ENCODE data around the gene PIK3R5.

The PIK3R5 gene

GRCh38 chr17:8961829-8962228 is 3.7 kb downstream of the PIK3R5 start:
- no peak for DNase-seq (ENCODE audit: low read depth)

GRCh38 chr17:8960325-8961140 is 5.0 kb downstream of the PIK3R5 start:
- no peak for DNase-seq (ENCODE audit: low read depth)
- TF ChIP-seq CTCF (conservative IDR thresholded peaks at IDR 0.05; ENCODE audit: control insufficient read depth, insufficient read depth, low read depth, low read length): no peak
- no peak overlapping the region for H3K4me3 ChIP-seq (ENCODE audit: control insufficient read depth, low read depth, low read length)

More at GRCh38 chr17:8961829-8962228, 3.7 kb downstream of the PIK3R5 start:
- H3K4me3 ChIP-seq (ENCODE audit: control insufficient read depth, low read depth, low read length): no peak overlapping the region
- no peak for TF ChIP-seq CTCF (conservative IDR thresholded peaks at IDR 0.05; ENCODE audit: control insufficient read depth, insufficient read depth, low read depth, low read length)

GRCh38 chr17:8959312-8959918 is 6.1 kb downstream of the PIK3R5 start:
- no peak for TF ChIP-seq CTCF (conservative IDR thresholded peaks at IDR 0.05; ENCODE audit: control insufficient read depth, insufficient read depth, low read depth, low read length)
- H3K4me3 ChIP-seq (ENCODE audit: control insufficient read depth, low read depth, low read length): no peak overlapping the region
- DNase-seq (ENCODE audit: low read depth): no peak

GRCh38 chr17:8957721-8958120 is 7.8 kb downstream of the PIK3R5 start:
- DNase-seq (ENCODE audit: low read depth): no peak
- no peak for TF ChIP-seq CTCF (conservative IDR thresholded peaks at IDR 0.05; ENCODE audit: control insufficient read depth, insufficient read depth, low read depth, low read length)
- no peak overlapping the region for H3K4me3 ChIP-seq (ENCODE audit: control insufficient read depth, low read depth, low read length)

GRCh38 chr17:8956465-8956902 is 9.0 kb downstream of the PIK3R5 start:
- no peak for DNase-seq (ENCODE audit: low read depth)
- no peak for TF ChIP-seq CTCF (conservative IDR thresholded peaks at IDR 0.05; ENCODE audit: control insufficient read depth, insufficient read depth, low read depth, low read length)
- H3K4me3 ChIP-seq (ENCODE audit: control insufficient read depth, low read depth, low read length): no peak overlapping the region

- DNase-seq (ENCODE audit: low read depth): no peak
- no peak for TF ChIP-seq CTCF (conservative IDR thresholded peaks at IDR 0.05; ENCODE audit: control insufficient read depth, insufficient read depth, low read depth, low read length)
- no peak overlapping the region for H3K4me3 ChIP-seq (ENCODE audit: control insufficient read depth, low read depth, low read length)
These were observed 10.2 kb downstream of the PIK3R5 start for GRCh38 chr17:8955021-8955959.
